Cerebellar nuclear complex (tissue), 1 donor: Measurements from ENCODE around the gene GPR142.
A peak's percentile ranks its signal among the peaks of the same experiment; 100 is the strongest.

Experiments used
- DNase-seq, 2 experiments: peaks; one replicate each; lab custom pipeline; 2025; lab: John Stamatoyannopoulos, UW

The GPR142 gene

DNA sequence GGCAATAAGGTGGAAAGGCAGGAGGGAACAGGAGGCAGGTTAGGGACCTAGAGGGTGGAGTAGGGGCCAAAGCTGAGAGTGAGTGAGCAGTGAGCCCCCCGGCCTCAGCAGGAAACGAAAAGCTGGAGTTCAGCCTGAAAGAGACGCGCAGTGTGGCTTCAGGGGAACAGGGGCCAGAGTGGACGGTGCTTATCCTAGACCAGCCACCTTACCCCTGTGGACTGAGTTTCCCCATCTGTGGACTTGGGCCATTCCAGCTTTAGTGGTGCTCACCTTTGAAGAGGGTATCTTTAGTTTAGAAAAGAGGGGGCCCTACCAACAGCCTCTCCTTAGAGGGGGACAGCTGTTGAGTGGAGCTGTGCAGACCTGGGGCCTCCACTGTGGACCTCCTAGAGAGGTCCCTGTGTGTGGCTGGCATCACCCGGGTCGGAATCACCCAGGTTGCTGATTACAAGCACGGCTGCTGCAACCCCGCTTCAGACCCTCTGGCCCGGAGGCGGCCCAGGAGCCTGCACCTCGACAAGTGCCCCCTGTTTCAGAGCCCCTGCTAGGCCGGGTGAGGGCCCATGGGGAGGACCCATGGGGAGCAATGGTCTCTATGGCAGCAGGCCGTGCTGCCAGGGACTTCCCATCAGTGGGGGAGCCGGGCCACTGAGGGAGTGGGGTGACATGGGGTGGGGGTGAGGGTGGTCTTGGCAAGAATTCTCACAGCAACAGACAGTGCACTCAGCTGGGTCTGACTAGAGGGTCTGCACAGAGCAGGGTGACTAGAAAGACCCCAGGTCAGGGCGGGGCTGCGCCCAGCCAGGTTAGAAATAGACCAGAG, 2.6 kb downstream of the GPR142 start:
- no peak for DNase-seq

DNA sequence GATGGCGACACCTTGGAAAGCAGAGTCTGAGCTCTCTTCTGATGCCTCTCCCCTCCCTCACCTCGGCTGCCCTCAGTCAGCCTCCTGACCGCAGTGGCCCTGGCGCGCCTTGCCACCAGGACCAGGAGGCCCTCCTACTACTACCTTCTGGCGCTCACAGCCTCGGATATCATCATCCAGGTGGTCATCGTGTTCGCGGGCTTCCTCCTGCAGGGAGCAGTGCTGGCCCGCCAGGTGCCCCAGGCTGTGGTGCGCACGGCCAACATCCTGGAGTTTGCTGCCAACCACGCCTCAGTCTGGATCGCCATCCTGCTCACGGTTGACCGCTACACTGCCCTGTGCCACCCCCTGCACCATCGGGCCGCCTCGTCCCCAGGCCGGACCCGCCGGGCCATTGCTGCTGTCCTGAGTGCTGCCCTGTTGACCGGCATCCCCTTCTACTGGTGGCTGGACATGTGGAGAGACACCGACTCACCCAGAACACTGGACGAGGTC, 4.4 kb downstream of the GPR142 start:
- DNase-seq: no peak

DNA sequence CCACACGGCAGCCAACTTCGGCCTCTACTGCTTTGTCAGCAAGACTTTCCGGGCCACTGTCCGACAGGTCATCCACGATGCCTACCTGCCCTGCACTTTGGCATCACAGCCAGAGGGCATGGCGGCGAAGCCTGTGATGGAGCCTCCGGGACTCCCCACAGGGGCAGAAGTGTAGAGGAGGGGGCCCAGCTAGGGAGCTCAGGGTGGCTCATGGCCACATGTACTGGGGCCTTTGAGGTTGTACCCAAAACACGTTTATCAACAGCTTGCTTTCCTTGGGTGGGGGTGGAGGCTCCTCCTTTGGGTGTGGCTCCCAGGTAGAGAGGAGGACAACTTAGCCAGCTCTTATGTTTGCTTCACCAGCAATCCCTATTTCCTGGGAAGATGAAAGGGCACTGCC, 5.1 kb downstream of the GPR142 start:
- DNase-seq: no peak

DNA sequence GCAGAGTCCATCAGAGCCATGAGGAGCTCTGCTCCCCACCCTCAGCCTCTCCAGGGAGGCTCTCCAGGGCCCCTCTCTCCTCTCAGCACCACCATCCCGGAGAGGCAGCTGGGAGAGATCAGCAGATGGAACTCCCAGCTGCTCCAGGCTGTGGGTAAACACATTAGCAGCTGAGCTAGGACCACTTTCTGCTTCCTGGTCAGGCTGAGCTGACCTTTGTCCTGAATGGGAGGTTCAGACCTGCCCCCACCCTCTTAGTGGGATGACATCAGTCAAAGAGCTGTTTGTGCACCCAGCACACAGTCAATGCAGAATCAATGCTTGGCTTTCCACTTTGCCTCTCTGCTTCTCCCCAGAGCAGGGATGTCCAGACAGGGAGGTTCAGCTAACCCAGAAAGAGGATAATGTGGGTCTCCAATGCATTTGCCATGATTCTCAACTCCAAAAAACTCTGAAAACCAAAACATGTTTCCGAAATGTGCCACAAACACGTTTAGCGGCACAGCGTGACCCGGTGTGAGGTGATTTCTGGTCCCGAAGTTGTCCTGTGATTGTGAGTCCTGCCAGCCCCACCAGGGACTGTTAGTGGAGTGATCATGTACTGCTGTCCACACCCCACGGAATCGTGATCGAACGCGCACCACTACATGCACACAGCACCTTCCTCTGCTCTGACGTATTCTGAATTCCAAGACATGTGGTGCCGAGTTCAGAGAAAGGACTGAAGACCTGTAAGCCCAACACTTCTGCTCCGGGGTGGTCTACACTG, 6.7 kb downstream of the GPR142 start:
- no peak for DNase-seq

DNA sequence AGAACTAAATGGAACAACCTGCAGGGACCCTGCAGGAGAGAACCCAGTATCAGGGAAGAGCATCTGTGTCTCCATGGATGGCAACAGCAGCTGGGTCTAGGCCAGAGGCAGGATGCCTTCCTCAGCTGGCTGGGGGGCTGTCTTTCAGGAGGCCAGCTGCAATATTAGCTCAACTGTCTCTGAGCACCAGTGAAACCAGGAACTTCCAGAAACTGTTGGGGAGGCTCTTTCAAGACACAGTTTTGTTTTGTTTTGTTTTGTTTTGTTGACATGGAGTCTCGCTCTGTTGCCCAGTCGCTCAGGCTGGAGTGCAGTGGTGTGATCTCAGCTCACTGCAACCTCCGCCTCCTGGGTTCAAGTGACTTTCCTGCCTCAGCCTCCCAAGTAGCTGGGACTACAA, 7.6 kb downstream of the GPR142 start:
- DNase-seq: no peak

DNA sequence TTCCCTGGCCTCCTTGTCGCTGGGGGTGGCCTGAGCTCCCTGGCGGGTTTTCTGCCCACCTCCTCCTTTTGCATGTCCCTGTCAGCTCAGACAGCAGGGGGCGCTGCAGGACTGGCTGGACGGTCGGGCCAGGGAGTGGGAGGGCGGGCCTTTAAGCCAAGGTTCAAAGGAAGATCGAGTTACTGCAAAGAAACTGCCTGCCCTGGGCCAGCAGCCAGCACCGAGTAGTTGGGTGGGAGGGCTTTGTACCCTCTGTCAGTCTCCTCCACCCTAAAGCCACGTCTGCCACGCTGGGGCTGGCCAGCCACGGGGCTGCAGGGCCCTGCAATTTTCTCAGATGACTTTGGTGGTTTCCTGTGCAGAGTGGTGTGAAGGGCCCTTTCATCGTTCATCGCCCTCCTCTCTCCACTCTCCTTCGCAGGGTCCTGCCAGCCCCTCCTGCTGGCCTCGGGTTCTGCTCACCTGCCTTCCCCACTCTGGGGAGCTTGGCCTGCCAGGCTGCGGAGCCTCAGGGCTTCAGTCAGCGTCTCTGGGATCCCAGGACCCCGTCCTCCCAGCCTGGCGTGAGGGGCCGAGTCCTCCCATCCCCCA, 12.3 kb downstream of the GPR142 start:
- DNase-seq: peak; percentile 52 to 85

DNA sequence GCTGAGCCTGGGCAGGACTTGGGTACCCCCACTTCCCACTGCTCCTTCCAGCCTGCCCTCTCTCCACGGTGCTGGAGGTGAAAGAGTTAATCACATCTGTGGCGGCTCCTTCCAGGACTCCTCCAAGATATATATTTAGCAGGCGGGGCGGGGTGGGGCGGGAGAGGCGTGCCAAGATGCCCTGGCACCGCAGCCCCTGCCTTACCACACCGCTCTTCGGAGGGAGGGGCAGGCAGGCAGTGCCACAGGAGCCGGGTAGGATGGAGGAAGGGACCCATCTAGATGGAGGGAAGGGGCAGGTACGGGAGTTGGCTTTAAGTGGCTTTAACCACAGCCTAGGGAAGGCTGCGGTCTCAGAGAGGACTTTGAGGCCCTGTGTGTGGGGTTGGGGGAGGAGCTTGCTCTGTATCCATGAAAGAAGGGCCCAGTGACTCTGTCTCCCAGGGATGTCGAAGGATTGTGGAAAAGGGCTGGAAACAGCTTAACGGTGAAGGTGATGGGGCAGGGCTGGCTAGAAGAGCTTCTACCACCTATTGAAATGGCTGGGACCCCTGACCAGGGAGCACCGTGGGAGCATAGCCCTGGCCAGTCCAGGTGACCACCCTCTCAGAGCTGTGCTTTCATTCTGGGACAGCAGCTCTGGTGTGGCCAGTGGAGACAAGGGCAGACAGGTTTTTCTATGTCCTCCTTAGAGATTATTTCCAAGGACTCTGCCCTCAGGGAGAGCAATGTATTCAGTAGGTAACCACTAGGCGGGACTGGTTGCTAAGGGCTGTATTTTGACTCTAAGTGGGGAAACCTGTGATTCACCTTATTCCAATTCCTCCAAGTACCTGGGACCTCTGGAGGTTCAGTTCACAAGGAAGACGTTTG, 13.0 kb downstream of the GPR142 start:
- no peak for DNase-seq

DNA sequence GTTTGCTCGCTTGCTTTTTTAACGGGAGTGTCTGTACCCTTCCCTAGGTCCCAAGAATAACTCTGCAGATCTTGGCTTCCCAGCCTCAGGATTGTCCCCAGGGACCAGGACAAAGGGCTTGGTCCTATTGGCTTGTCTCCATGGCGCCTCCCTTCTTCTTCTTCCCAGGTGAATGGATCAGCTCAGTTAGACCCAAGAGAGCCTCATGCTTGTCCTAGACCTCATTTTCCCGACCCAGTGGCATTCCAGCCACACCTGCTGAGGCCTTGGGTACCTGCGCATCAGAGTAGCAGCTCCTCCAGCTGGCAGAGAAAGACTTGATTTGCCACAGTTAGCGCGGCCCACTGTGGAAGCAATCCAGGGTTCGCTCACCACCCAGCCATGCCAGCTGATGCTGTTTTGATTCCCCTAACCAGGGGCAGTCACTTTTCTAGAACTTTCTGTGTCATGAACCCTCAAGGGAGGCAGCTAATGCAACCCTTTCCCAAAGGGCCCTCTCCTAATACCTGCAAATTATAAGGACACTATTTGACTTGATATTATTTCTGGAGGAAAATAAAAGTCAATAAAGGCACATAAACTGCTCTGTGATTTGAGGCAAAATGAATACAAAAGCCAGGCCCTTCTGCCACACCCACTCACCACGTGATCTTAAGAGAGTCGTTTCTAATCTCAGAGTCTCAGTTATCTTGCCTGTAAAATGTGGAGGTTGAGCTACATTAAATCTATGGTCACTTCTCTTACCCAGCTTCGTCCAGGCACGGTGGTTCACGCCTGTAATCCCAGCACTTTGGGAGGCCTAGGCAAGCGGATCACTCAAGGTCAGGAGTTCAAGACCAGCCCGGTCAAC, 13.9 kb downstream of the GPR142 start:
- no peak for DNase-seq

DNA sequence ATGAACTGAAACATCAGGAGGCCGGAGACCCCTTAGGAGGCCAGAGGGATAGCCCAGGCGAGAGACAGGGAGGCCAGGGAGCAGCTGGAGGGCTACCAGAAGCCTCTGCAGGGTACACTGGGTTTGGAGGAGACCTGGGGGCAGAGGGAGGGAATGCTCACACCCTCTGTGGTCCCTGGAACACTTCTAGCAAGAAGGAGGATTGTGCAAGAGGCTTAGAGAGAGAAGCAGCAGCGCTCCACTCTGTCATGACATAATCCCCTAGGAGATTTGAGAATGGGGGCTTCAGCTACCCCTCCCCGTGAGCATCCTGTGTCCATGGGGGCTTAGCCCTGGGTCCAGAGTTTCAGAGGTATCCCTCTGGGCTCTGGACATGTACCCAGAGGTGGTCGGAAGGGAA, 15.8 kb downstream of the GPR142 start:
- no peak for DNase-seq

DNA sequence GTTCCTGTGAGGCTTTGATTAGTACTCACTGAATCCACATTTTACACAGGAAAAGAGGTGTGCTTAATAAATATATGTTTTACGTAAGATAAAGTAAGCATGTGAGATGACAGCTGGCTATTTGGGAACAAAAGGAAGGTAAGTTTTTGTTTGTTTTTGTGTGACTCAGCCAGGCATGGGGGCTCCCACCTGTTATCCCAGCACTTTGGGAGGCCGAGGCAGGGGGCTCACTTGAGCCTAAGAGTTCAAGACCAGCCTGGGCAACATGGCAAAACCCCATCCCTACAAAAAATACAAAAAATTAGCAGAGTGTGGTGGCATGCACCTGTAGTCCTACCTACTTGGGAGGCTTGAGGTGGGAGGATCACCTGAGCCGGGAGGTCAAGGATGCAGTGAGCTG, 17.9 kb downstream of the GPR142 start:
- no peak for DNase-seq

DNA sequence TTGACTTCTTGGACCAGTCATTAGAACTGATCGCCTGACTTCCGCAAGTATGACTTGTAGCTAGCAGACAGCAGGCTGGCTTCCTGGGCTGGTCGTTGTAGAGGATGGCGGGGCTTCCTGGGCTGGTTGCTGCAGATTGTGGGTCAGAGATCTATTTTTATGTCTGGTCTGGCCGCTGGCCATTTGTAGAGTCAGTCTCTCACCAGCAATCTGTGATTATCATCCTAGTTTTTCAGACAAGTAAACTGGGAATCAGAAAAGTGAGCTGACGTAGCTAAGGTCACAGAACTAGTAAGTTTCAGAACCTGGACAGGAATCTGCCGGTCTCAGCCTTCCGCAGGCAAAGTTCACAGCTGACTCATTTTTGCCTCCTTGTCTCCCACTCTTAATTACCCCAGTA, 19.1 kb downstream of the GPR142 start:
- peak; percentile 77 to 79 for DNase-seq

DNA sequence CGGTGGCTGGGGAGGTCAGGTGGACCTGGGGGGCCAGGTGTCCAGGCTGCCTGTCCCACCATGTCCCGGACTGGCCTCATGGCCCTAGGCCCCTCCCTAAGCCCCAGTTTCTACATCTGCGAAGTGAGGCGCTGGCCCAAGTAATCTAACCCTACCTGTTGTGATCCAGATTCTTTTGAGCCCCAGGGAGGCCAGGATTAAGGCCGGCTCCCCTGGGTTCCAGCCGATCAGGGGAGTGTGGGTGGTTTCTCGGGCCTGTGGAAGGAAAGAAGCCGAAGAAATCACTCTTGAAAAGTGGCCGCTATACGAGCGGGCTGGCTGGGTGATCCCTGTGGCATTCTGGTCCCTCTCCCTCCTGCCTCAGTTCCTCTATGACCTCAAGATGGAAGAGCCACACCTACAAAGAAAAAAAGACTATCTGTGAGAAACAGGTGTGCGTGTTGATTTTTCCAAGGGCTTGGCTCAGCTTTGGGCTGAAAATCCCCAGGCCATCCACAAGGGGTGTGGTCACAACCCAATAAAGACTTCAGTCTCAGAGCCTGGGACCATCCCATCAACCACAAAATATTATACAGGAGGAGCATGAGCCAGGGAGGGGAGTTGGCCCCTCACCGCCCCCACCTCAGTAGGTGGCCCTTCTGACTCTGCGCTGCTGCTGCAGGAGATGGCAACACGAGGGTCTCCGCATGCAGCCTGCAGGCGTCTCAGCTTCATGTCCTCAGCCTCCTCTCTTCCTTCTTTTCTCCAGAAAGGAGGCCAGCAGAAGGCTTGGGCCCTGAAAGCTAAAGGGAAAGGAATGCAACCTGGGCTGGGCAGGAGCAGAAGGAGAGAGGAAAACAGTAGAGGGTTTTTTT, 20.3 kb downstream of the GPR142 start:
- DNase-seq: no peak

DNA sequence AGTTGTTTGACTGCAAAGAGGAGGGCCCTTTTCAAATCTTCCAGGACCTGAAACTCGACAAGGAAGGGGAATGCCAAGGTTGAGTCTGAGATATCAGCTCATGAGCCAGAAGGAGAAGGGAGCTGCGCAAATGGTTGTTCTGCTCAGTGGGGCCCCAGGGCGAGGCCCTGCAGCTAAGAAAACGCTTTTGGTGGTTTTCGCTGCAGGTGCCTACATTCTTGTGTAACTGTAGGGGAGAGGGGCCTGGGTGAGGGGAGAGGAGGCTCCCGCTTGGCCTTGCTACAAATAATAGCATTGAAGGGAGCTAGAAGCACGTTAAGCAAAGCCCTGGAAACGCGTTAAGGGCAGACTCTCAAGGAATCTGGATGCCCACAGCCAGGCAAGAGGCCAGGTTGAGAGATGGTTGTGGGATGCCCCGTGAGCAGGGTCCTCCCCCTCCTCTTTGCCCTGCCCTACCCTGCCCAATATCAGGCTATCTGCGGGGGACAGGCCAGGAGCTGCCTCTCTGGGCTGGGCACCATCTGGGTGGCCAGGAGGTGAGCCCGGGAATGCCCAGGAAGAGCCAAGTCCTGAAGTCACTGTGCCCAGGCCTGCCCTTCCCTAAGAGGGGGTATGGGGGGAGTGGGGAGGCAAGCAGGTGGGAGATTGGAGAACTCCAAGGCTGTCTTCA, 21.9 kb downstream of the GPR142 start:
- DNase-seq: no peak

DNA sequence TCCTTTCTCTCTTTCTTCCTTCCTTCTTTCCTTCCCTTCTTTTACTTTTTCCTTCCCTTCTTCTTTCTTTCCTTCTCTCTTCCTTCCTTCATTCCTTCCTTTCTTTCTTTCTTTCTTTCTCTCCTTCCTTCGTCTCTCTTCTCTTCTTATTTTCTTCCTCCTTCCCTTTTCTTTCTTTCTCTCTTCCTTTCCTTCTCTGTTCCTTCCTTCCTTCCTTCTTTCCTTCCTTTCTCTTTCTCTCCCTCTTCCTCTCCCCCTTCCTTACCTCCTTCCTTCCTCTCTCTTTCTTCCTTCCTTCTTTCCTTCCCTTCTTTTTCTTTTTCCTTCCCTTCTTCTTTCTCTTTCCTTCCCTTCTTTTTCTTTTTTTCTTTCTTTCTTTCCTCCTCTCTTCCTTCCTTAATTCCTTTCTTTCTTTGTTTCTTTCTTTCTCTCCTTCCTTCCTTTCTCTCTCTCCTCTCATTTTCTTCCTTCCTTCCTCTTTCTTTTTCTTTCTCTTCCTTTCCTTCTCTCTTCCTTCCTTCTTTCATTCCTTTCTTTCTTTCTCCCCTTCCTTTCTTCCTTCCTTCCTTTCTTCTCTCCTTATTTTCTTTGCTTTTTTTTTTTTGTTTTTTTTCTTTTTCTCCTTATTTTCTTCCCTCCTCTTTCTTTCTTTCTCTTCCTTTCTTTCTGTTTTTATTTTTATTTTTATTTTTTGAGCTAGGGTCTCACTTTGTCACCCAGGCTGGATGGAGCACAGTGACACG, 22.8 kb downstream of the GPR142 start:
- no peak for DNase-seq

DNA sequence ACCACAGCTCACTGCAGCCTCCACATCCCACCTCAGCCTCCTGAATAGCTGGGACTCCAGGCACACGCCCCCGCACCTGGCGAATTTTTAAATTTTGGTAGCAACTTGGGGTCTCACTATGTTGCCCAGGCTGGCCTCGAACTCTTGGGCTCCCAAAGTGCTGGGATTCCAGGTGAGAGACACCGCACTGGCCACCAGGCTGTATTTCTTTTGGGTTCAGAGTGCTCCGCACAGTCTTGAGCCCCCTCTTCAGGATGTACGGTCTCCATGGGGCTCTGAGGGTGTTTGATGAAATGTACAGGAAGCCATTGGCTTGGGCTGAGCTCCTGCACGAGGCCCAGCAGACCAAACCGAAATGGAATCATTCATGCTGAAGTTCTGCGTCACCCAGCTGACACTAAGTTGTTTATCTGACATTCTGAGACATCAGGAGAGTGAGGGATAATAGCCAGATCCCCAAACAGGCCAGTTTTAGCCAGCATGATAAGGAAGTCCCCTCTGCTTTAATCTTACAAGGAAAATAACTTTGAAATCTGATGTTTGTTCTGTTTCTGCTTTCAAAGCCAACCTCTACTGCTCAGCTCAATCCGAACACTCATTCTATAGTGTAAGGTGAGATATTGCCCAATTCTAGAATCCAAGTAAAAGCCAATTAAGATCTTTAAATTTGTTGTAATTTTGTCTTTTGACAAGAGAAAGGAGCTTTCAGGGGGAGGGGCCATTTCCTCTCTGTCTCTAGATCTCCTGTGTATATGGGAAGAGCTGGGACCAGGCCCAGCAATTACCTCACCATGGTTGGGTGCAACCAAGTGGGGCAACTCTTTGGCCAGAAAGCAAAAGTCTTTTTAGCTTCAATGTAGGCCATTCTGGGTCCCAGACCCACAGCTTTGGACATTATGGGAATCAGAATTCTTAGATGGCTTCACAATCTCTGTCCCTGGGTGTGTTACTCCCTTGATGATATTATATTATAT, 23.7 kb downstream of the GPR142 start:
- no peak for DNase-seq

DNA sequence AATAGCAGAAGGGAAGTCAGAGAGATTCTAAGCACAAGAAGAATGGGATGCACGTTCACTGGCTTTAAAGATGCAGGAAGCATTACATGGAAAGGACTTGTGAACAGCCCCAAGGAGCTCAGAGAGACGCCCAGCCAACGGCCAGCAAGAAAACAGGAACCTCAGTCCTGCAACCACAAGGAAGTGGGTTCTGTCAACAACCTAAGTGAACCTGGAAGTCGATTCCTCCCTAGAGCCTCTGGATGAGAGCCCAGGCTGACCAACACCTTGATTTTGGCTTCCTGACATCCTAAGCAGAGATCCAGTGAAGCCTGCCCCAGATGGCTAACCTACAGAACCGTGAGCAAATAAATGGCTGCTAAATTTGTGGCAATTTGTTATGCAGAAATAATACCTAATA, 24.5 kb downstream of the GPR142 start:
- no peak for DNase-seq

DNA sequence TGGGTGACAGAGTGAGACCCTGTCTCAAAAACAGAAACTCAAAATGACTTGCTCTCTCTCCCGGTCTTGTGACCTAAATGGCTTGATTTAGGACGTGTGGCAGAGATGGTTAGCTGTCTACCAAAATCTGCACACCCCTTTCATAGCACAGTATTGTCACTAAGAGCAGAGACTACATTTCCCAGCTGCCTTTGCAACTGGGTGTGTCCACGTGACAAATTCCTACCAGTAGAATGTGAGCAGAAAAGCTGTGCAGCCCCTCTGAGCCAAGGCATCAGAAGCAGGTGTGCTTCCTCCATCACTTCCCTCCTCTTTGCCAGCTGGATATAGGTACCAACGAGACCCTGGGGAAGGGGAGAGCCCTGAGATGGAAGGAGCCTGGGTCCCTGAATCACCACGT, 25.5 kb downstream of the GPR142 start:
- no peak for DNase-seq
